Muscle layer of duodenum (tissue), 2 donors: ENCODE data around the gene PGBD1.
A peak's percentile ranks its signal among the peaks of the same experiment; 100 is the strongest.
"Not testable (repeated sequence)": the region's sequence is repeated elsewhere in the genome, so short reads cannot be mapped to it uniquely, and the experiment has no call there.

Experiments
- H3K27ac ChIP-seq: one replicate; pipeline ENCODE4 v1.7.0; 2013; ENCODE audit warnings: mild to moderate bottlenecking, low read length
- H3K27me3 ChIP-seq: one replicate; pipeline ENCODE4 v1.7.0; 2013; ENCODE audit warnings: low read depth, mild to moderate bottlenecking, control low read depth, low read length
- H3K36me3 ChIP-seq, 2 donors: one replicate each; pipeline ENCODE4 v1.7.0; 2013; ENCODE audit warnings: low read length in 2 of 2, control low read depth in 1 of 2, mild to moderate bottlenecking in 1 of 2; ENCODE audit not compliant: insufficient read depth in 2 of 2, control insufficient read depth in 1 of 2
- H3K4me1 ChIP-seq, 2 donors: one replicate each; pipeline ENCODE4 v1.7.0; 2013; ENCODE audit warnings: low read length in 2 of 2, mild to moderate bottlenecking in 2 of 2, control low read depth in 1 of 2, moderate library complexity in 1 of 2; ENCODE audit not compliant: insufficient read depth in 2 of 2, control insufficient read depth in 1 of 2
- H3K4me3 ChIP-seq, 2 donors: one replicate each; pipeline ENCODE4 v1.7.0; 2013; ENCODE audit warnings: low read length in 2 of 2, low read depth in 1 of 2, mild to moderate bottlenecking in 1 of 2
- H3K9me3 ChIP-seq, 2 donors: one replicate each; pipeline ENCODE4 v1.7.0; 2013; ENCODE audit warnings: low read length in 2 of 2, control low read depth in 1 of 2, mild to moderate bottlenecking in 1 of 2; ENCODE audit not compliant: control insufficient read depth in 1 of 2
- donor health status: healthy.

PGBD1 gene

DNA sequence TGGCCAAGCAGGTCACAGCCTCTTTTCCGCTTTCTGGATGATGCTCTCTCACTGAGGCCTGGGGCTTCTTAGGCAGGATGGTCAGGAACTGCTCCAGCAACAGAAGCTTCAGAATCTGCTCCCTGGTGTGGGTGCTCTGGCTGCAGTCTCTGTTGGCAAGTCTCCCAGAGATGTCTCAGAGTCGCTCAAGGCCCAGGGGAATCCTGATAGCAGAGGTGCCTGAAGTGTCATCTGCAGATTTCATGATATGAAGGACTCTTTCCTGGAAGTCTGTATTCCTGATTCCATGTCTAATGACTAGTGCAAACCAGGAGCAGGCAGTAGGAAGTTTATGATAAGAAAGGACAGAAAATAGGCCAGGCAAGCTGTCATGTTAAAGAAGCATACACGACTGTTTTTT lies 34.3 kb downstream of the PGBD1 start:
- Histone ChIP-seq H3K4me1 (no peaks in the 10 kb centered on the region), H3K27ac (no peak overlapping the region), H3K4me3 (no peak overlapping the region), H3K27me3 (no peaks in the 10 kb centered on the region), H3K36me3 (peaks cover 0 to 13% of the 10 kb centered on the region in 2 donors), H3K9me3 (peaks cover 2 to 5% of the 10 kb centered on the region in 2 donors)

GRCh38 chr6:28317866-28318265 lies 36.5 kb downstream of the PGBD1 start:
- not testable (repeated sequence) for H3K4me3 ChIP-seq, H3K27me3 ChIP-seq, H3K9me3 ChIP-seq, H3K27ac ChIP-seq, H3K4me1 ChIP-seq
- H3K36me3 ChIP-seq = peaks cover 0 to 17% of the 10 kb centered on the region in 2 donors

DNA sequence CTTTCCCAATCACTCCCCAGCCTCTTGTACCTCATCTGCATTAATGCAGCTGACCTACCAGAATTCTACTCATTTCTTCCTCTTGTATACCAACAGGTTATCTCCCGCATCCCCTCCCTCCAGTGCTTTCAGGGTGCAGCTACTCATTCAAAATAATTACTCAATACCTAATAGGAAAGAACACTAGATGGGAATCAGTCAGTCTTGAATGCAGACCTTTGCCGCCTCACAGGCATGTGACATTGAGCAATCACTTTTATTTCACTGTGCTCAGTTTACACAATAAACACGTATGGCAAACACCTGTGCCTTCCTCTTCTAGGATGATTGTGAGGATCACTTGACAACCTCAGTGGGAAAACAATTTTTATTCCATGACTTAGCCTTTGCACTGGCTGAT lies 41.3 kb downstream of the PGBD1 start:
- Histone ChIP-seq H3K9me3 (peaks cover 25 to 47% of the 10 kb centered on the region in 2 donors), H3K36me3 (peaks cover 22 to 59% of the 10 kb centered on the region in 2 donors)

DNA sequence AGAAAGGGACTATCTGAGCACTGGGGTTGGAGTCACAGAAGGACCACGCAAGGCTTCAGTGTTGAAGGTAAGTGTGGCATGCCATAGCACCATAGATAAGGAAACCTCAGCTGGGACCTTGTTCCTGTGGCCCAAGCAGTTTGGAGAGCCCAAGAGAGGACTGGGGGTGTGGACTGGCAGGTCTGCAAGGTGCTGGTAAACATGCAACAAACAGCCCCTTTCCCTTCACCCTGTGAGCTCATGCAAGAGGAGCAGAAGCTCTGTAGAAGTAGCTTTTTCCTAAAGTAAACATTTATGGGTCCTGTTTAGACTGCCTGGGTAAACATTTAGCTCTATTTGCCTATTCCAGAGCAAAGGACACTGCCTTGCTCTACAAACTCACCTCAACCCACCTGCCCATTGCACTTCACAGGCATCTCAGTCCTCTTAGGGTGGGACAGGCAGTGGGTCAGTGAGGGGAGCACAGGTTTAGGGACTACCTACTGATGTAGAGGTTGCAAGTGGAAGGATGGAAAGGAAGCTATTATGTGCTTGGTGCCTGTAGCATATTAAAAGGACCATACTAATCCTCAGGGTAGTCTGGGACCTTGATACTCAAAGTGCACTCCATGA lies 42.5 kb downstream of the PGBD1 start:
- peaks cover 25 to 50% of the 10 kb centered on the region in 2 donors for H3K9me3 ChIP-seq
- no peaks in the 10 kb centered on the region for H3K4me1 ChIP-seq
- no peak overlapping the region for H3K4me3 ChIP-seq
- no peaks in the 10 kb centered on the region for H3K27me3 ChIP-seq
- no peak overlapping the region for H3K27ac ChIP-seq
- H3K36me3 ChIP-seq = peaks cover 22 to 62% of the 10 kb centered on the region in 2 donors

More for the DNA sequence above, 41.3 kb downstream of the PGBD1 start:
- H3K4me3 ChIP-seq = no peak overlapping the region
- H3K4me1 ChIP-seq = no peaks in the 10 kb centered on the region
- H3K27ac ChIP-seq = no peak overlapping the region
- no peaks in the 10 kb centered on the region for H3K27me3 ChIP-seq

- Histone ChIP-seq H3K4me3 (peak overlapping the region; percentile 11 to 57), H3K27ac (no peak overlapping the region), H3K9me3 (peaks cover 25 to 55% of the 10 kb centered on the region in 2 donors), H3K4me1 (no peaks in the 10 kb centered on the region), H3K36me3 (peaks cover 22 to 66% of the 10 kb centered on the region in 2 donors), H3K27me3 (no peaks in the 10 kb centered on the region)
Observed at GRCh38 chr6:28326371-28326948, 45.1 kb downstream of the PGBD1 start.

GRCh38 chr6:28330041-28330440 lies 48.7 kb downstream of the PGBD1 start:
- Histone ChIP-seq H3K36me3 (peaks cover 22 to 39% of the 10 kb centered on the region in 2 donors), H3K9me3 (peaks cover 25 to 35% of the 10 kb centered on the region in 2 donors), H3K27ac (no peak overlapping the region), H3K4me3 (no peak overlapping the region), H3K27me3 (no peaks in the 10 kb centered on the region), H3K4me1 (no peaks in the 10 kb centered on the region)

DNA sequence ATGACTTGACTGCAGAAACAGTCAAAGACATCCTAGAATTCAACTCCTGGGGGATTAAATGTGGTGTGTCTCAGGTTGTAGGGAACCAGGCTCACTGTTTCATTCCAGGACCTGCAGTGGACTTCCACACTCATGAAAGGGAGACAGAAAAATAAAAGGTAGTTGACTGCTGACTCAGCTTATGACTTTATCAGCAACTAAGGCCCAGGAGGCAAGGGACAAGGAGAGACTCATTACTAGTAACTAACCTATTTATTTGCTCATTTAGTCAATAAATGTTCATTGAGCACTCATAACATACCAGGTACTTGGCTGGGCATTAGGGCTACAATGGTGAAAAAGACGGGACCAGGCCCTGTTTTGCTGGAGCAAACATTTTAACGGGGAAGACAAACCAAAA lies 51.7 kb downstream of the PGBD1 start:
- H3K36me3 ChIP-seq = peaks cover 0 to 12% of the 10 kb centered on the region in 2 donors
- H3K4me3 ChIP-seq = no peak overlapping the region
- no peaks in the 10 kb centered on the region for H3K27me3 ChIP-seq
- H3K4me1 ChIP-seq = no peaks in the 10 kb centered on the region
- H3K9me3 ChIP-seq = peaks cover 0 to 7% of the 10 kb centered on the region in 2 donors
- H3K27ac ChIP-seq = peak overlapping the region; percentile 7

- H3K27ac ChIP-seq = peak overlapping the region; percentile 7
- H3K27me3 ChIP-seq = no peaks in the 10 kb centered on the region
- H3K4me3 ChIP-seq = no peak overlapping the region
- no peaks in the 10 kb centered on the region for H3K4me1 ChIP-seq
- H3K36me3 ChIP-seq = peaks cover 0 to 12% of the 10 kb centered on the region in 2 donors
- peaks cover 0 to 7% of the 10 kb centered on the region in 2 donors for H3K9me3 ChIP-seq
Observed at GRCh38 chr6:28333599-28334018, 52.2 kb downstream of the PGBD1 start.

DNA sequence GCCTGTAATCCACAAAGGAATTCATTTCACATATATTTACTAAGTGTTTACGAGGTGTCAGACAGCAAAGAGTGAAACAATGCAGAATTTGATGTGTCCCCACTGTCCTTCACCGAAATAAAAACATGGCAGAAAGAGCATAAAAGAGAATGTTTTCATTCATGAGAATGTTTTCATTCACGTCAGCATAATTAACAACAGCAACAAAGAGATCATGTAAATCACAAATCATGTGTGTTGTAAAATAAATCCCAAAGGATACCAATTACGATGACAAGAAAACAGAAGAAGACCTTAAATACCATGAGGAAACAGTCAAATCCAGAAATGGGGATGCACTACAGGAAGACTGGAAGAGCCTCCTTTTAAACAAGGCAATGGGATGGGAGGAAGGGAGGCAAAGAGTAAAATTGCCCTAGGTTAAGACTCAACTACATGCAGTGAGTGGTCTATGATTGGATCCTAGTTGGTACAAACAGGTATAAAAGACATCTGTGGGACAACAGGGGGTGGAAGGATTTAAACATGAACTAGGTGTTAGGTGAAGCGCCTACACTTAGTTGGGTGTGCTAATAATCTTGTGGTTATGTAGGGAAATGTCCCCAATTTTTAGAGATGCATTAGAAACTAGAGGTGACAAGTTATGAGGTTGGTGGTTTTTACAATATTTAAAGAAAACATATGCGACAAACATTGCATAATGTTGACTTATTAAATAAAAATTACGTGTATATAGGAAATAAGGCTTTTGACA lies 53.1 kb downstream of the PGBD1 start:
- Histone ChIP-seq H3K36me3 (peaks cover 0 to 4% of the 10 kb centered on the region in 2 donors), H3K9me3 (peaks cover 0 to under 1% of the 10 kb centered on the region in 2 donors), H3K4me3 (peak overlapping the region in 1 of 2 donors; percentile 92), H3K4me1 (no peaks in the 10 kb centered on the region), H3K27me3 (no peaks in the 10 kb centered on the region), H3K27ac (peak overlapping the region; percentile 95)

GRCh38 chr6:28335040-28335563 lies 53.7 kb downstream of the PGBD1 start:
- Histone ChIP-seq H3K36me3 (peaks cover 0 to 1% of the 10 kb centered on the region in 2 donors), H3K27ac (peak overlapping the region; percentile 95), H3K4me1 (no peaks in the 10 kb centered on the region), H3K27me3 (no peaks in the 10 kb centered on the region), H3K4me3 (peak overlapping the region; percentile 78 to 92), H3K9me3 (no peaks in the 10 kb centered on the region)

- H3K27ac ChIP-seq = peak within 1 kb of the TSS; percentile 95
- H3K9me3 ChIP-seq = no peaks in the 10 kb centered on the region
- no peaks in the 10 kb centered on the region for H3K36me3 ChIP-seq
- no peaks in the 10 kb centered on the region for H3K27me3 ChIP-seq
- peak within 1 kb of the TSS; percentile 78 to 92 for H3K4me3 ChIP-seq
- H3K4me1 ChIP-seq = no peaks in the 10 kb centered on the region
Observed at GRCh38 chr6:28335564-28336283, 54.4 kb downstream of the PGBD1 start, which contains the start of gene ZSCAN31. Gene ZSCAN31, minus strand, starts transcription at chr6:28336148. Its CDS starts 6,465 bp downstream, at chr6:28329683.
